HEK293T (cell line): ENCODE data around the gene NAMPT.

Experiments used
- BHLHE40 ChIP-seq: fragments of 450-650 bp; IDR thresholded peaks from 2 replicates; pipeline ENCODE4 v1.6.1; 2016; ENCODE audit warnings: mild to moderate bottlenecking, moderate library complexity, borderline replicate concordance
- ELF4 ChIP-seq: fragments of 450-650 bp; IDR thresholded peaks from 2 replicates; pipeline ENCODE4 v1.6.1; 2017; ENCODE audit warnings: antibody characterized with exemption
- FOXK2 ChIP-seq: fragments of 450-650 bp; IDR thresholded peaks from 2 replicates; pipeline ENCODE4 v1.6.1; 2016; ENCODE audit warnings: mild to moderate bottlenecking
- SP1 ChIP-seq: fragments of 450-650 bp; IDR thresholded peaks from 2 replicates; pipeline ENCODE4 v1.6.1; 2017
- SUZ12 ChIP-seq: fragments of 450-650 bp; IDR thresholded peaks from 2 replicates; pipeline ENCODE4 v1.6.1; 2016; ENCODE audit warnings: mild to moderate bottlenecking

GRCh38 chr7:106223156-106223555, 61.6 kb downstream of the NAMPT start:
- no peak for TF ChIP-seq FOXK2
- TF ChIP-seq ELF4: no peak
- no peak for TF ChIP-seq SP1
- no peak for TF ChIP-seq BHLHE40
- no peak for TF ChIP-seq SUZ12
